H4 (cell line): Measurements from ENCODE around the gene CHST10. TPM values are rescaled to one million over a fixed set of nuclear protein-coding genes. Genes with fewer than 3 reads are reported as not detected.
A peak's percentile ranks its signal among the peaks of the same experiment; 100 is the strongest.
"Not testable (repeated sequence)": the region's sequence is repeated elsewhere in the genome, so short reads cannot be mapped to it uniquely, and the experiment has no call there.

ENCODE experiments used
- DNase-seq: peaks from one replicate; pipeline ENCODE4 v3.0.0-alpha.2; 2015; ENCODE audit warnings: low spot score
- total RNA-seq: library from RNA; depleted of rRNA; stranded (reverse); fragments of >200 nt; shearing (Covaris generic); gene quantifications from 2 replicates; pipeline ENCODE4 v1.2.3, GENCODE V29; 2014

Gene CHST10
- total RNA-seq, 1 experiment from 2014 or later = 13.4 TPM

DNA sequence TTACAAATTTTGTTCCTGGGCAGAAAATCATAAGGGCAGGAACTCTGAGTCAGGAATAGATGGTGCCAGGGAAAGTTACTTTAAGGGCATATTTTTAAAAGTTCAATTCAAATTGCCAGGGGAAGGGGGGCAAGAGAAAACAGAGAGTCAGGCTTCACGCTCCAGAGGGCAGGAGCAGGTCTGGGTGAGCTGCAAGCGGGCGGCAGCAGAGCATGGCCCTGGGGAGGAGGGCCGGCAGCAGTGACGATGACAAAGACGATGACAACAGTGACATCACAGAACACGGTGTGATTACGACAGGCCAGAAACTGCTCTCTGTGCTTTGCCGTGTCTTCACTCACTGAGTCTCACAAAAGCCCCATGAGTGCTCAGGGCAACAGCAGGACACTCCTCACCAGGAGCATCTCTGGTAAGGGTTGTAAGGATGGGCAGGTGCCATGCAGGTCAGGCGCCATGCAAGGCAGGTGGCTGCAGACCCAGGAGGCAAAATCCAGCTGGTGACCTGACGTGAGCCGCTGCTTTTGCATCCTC lies 23.3 kb downstream of the CHST10 start:
- DNase-seq = no peak

GRCh38 chr2:100393362-100393761 lies 24.1 kb downstream of the CHST10 start:
- DNase-seq = no peak

DNA sequence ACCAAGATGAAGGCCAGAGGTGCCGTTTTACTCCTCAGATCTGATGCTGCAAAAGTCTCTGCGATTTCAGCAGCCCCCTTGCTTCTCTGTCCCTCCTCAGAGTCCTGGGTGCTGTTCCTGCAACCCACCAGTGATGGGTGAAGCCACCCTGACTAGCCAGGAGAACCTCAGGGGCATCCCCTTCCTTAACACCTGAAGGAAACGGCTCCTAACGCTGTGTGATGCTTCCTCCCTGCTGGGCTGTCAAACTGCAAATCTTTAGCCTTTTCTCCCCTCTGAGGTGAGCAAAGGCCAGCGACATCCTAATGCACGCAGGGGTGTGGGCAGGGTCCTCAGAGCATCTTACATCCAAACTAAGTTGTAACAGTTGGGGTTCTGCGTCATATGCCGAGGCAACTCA lies 24.8 kb downstream of the CHST10 start:
- DNase-seq = no peak

DNA sequence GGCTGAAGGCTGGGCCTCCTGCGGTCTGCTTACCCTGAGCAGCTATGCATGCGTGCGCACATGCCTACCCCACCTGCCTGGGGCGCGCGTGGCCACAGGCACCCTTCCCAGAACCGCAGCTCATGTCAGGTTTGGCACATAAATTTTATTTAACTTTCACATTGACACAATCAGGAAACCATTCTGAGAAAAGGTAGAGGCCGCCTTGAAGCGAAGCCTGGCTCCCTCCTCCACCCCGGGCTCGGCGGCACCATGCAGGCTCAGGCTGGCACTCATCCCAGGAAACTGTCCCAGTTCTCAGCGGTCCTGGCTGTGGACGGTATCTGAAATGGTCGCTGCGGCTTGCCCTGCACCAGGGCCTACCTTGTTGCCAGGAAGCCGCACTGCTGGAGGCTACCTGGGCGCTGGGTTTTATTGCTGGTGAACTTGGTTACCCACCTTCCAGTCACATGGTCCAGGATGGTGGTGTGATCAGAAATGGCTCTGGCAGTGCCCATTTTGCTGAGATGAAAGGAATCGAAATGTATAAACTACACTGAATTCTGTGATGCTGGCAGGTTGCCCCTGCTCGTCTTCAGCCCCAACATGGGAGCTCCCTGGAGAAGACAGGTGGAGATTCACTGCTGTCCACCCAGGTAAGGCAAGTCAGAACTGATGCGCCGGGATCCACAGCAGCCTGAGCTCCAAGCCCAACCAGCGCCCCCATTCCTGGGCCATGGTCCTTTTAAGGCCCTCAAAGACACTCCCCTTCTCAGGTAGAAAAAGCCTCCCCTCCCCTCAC lies 25.5 kb downstream of the CHST10 start:
- DNase-seq = no peak

DNA sequence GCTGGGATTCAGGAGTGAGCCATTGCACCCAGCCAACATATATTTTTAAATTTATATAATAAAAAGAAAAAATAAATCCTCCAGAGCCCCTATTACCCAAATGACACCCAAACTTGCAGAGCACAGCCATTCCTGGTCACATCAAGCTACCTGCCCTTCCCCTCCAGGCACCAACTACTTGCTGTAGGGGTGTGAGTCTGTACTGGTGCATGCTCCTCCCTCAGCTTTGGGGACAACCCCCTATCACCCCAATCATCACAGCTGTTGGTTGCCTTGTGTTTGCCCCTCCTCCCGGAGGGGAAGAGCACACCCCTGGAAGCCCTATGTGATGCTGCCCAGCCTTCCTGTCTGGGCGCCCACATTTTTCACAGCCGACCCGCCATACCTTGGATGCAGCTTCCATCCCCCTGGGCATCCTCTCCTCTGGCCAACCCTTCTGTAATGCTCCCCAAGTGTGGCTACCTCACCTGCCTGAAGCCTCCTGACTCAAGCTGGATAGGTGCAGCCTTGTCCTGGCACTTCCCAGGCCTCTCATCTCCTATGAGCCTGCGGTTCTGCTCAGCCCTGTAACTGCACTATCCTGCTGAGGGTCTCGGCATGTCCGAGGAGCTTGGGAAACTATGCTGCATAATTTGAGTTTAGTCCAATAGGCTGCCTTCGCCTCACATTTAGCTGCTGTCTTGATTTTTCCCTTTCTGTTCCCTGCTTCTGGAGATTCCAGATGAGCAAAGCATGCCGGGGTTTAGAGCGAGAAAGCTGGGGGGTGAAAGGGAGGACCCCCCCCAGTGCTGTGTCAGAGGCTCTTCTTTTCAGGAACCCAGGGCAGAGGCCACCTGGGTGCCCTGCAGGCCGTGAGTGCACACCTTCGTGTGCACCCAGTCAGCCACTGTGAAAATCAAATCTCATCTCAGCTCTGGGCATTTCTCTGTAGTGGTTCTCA lies 27.2 kb downstream of the CHST10 start:
- no peak for DNase-seq

- DNase-seq = no peak
These were observed 28.8 kb downstream of the CHST10 start for GRCh38 chr2:100388703-100389102.

- DNase-seq = no peak
These were observed 33.5 kb downstream of the CHST10 start for GRCh38 chr2:100383954-100384353.

GRCh38 chr2:100383306-100383705 lies 34.2 kb downstream of the CHST10 start:
- no peak for DNase-seq

DNA sequence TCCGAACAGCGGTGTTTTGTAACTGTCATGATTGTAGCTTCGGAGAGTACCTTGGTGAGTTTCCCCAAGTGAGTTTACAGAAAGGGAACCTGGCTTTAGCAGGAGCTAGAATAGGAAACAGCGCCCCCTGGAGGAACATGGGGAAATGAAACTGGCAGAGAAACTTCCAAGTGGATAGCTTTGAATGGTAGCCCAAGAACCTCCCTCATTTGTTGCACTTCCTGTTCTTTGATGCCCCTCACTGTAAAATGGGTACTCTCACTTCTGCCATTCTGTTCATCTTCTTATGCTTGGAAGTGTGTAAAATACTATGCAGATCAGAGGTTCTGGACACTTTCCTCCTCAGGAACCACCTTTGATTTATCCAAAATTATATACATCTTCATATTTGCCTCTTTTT lies 36.2 kb downstream of the CHST10 start:
- peak; percentile 65 for DNase-seq

- no peak for DNase-seq
These were observed 36.8 kb downstream of the CHST10 start for GRCh38 chr2:100380681-100381080.

GRCh38 chr2:100376836-100377235 lies 40.6 kb downstream of the CHST10 start:
- DNase-seq = no peak

GRCh38 chr2:100367163-100367562 lies 50.3 kb downstream of the CHST10 start:
- DNase-seq = no peak

- peak; percentile 92 for DNase-seq
These were observed 52.0 kb downstream of the CHST10 start for GRCh38 chr2:100365434-100365833.

GRCh38 chr2:100362269-100362668 lies 55.2 kb downstream of the CHST10 start:
- DNase-seq = not testable (repeated sequence)

DNA sequence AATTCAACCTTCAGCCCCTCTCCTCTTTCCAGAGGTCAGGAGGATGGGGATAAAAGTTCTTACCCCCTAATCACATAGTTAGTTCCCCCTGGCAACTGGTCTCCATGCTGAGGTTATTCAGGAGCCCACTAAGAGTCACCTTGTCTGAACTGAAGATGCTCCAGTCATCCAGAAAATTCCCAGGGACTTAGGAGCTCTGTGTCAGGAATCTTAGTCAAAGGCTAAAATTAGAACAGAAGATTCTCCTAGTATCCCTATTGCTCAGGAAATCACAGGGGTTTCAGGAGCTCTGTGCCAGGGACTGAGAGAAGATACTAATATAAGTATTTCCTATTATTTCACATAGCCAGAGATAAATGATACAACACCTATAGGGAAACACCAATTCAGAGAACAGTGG lies 57.9 kb downstream of the CHST10 start:
- DNase-seq = no peak

- no peak for DNase-seq
These were observed 58.9 kb downstream of the CHST10 start for GRCh38 chr2:100358554-100358953.

- DNase-seq = no peak
These were observed 64.9 kb downstream of the CHST10 start for GRCh38 chr2:100352521-100352920.

DNA sequence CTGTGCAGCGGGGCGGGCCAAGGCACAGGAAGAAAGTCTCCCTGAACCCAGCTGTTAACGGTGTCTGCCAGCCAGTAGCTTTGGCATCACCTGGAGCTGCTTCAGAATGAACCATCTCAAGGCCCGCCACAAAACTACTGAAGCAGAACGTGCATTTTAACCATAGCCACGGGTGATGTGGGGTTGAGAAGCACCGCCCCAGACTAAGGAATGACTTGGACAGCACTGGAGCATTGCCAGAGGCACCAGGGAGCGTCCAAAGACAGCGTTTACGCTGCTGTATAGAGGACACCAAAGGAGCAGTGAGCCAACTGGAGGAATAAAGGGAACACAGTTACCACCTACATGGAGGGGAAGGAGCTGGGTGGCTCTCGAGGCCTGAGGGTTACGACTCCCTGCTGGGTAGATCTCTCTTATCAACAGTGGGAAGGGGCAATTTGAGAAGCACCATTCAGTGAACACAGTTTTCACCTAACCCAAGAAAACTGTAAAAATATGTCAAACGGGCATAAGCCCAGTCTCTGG lies 66.7 kb downstream of the CHST10 start:
- DNase-seq = peak; percentile 16

DNA sequence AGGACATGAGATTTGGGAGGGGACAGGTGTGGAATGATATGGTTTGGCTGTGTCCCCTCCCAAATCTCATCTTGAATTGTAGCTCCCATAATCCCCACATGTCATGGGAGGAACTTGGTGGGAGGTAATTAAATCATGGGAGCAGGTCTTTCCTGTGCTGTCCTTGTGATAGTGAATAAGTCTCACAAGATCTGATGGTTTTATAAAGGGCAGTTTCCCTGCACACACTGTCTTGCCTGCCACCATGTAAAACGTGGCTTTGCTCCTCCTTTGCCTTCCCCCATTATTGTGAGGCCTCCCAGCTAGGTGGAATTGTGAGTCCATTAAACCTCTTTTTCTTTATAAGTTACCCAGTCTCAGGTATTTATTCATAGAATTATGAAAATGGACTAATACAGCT lies 72.3 kb downstream of the CHST10 start:
- not testable (repeated sequence) for DNase-seq

- DNase-seq = no peak
These were observed 73.0 kb downstream of the CHST10 start for GRCh38 chr2:100344433-100344832.

DNA sequence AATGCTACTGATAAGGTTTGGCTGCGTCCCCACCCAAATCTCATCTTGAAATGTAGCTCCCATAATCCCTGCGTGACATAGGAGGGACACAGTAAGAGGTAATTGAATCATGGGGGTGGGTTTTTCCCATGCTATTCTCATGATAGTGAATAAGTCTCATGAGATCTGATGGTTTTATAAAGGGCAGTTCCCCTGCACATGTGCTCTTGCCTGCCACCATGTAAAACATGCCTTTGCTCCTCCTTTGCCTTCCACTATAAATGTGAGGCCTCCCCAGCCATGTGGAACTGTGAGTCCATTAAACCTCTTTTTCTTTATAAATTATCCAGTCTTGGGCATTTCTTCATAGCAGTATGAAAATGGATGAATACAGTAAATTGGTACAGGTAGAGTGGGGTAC lies 75.0 kb downstream of the CHST10 start:
- not testable (repeated sequence) for DNase-seq
